Skeletal muscle tissue (tissue), 4 donors: ENCODE results near the gene CASTOR1. TPM values are rescaled to one million over a fixed set of nuclear protein-coding genes. Genes with fewer than 3 reads are reported as not detected.

ENCODE experiments used
- H3K27ac ChIP-seq: one replicate; pipeline ENCODE4 v1.7.0; 2013; ENCODE audit warnings: mild to moderate bottlenecking, low read depth, low read length, inconsistent platforms
- H3K27me3 ChIP-seq, 3 donors: one replicate each; pipeline ENCODE4 v1.7.0; 2013; ENCODE audit warnings: low read length in 3 of 3; ENCODE audit not compliant: control insufficient read depth in 3 of 3, insufficient read depth in 3 of 3
- H3K36me3 ChIP-seq, 3 donors: one replicate each; pipeline ENCODE4 v1.7.0; 2013; ENCODE audit warnings: low read length in 3 of 3; ENCODE audit not compliant: control insufficient read depth in 3 of 3, insufficient read depth in 3 of 3
- H3K4me1 ChIP-seq, 3 donors: one replicate each; pipeline ENCODE4 v1.7.0; 2013; ENCODE audit warnings: low read length in 3 of 3, mild to moderate bottlenecking in 3 of 3; ENCODE audit not compliant: control insufficient read depth in 3 of 3, insufficient read depth in 3 of 3
- H3K4me3 ChIP-seq, 3 donors: one replicate each; pipeline ENCODE4 v1.7.0; 2013; ENCODE audit warnings: low read length in 3 of 3
- H3K9ac ChIP-seq, 3 donors: one replicate each; pipeline ENCODE4 v1.7.0; 2013; ENCODE audit warnings: low read length in 3 of 3, mild to moderate bottlenecking in 3 of 3, moderate library complexity in 2 of 3, low read depth in 1 of 3
- H3K9me3 ChIP-seq, 3 donors: one replicate each; pipeline ENCODE4 v1.7.0; 2013; ENCODE audit warnings: low read length in 3 of 3; ENCODE audit not compliant: control insufficient read depth in 3 of 3
- total RNA-seq: library from RNA; depleted of rRNA; stranded (reverse); fragments of >200 nt; gene quantifications from one replicate; pipeline ENCODE4 v1.2.3, GENCODE V29; 2014
- donor health status: Osteomylitis.

Gene CASTOR1
- total RNA-seq, 1 donor from 2014 or later = 2.6 TPM

GRCh38 chr22:30247561-30247960, 41.7 kb downstream of the CASTOR1 start:
- no peak overlapping the region for H3K9ac ChIP-seq
- no peak overlapping the region for H3K4me3 ChIP-seq
- H3K27ac ChIP-seq = no peak overlapping the region
- H3K4me1 ChIP-seq = peaks cover 15 to 25% (median 16%) of the 10 kb centered on the region in 3 donors
- no peaks in the 10 kb centered on the region for H3K36me3 ChIP-seq
- no peaks in the 10 kb centered on the region for H3K9me3 ChIP-seq
- H3K27me3 ChIP-seq = peaks cover 39 to 56% (median 40%) of the 10 kb centered on the region in 3 donors

- peaks cover 11 to 22% (median 16%) of the 10 kb centered on the region in 3 donors for H3K4me1 ChIP-seq
- H3K36me3 ChIP-seq = no peaks in the 10 kb centered on the region
- no peak overlapping the region for H3K27ac ChIP-seq
- H3K9ac ChIP-seq = no peak overlapping the region
- H3K27me3 ChIP-seq = peaks cover 39 to 57% (median 40%) of the 10 kb centered on the region in 3 donors
- H3K9me3 ChIP-seq = no peaks in the 10 kb centered on the region
- H3K4me3 ChIP-seq = peak overlapping the region; percentile 62 to 69 (median 66)
Measured at GRCh38 chr22:30246814-30247376, 42.4 kb downstream of the CASTOR1 start.

GRCh38 chr22:30245985-30246813, 43.1 kb downstream of the CASTOR1 start, which contains the start of gene LIF:
Gene LIF, minus strand, starts transcription at chr22:30246759. Its CDS starts 64 bp downstream, at chr22:30246695.
- peaks cover 39 to 57% (median 40%) of the 10 kb centered on the region in 3 donors for H3K27me3 ChIP-seq

GRCh38 chr22:30245181-30245984, 43.9 kb downstream of the CASTOR1 start:
- peak overlapping the region in 1 of 3 donors; percentile 69 for H3K4me3 ChIP-seq
- peaks cover 39 to 57% (median 40%) of the 10 kb centered on the region in 3 donors for H3K27me3 ChIP-seq
- H3K27ac ChIP-seq = no peak overlapping the region
- H3K4me1 ChIP-seq = peaks cover 11 to 25% (median 16%) of the 10 kb centered on the region in 3 donors
- no peaks in the 10 kb centered on the region for H3K9me3 ChIP-seq
- no peaks in the 10 kb centered on the region for H3K36me3 ChIP-seq
- peak overlapping the region in 2 of 3 donors; percentile 62 for H3K9ac ChIP-seq

More at GRCh38 chr22:30245985-30246813, 43.1 kb downstream of the CASTOR1 start, which contains the start of gene LIF:
- Histone ChIP-seq H3K36me3 (no peaks in the 10 kb centered on the region), H3K9me3 (no peaks in the 10 kb centered on the region), H3K4me1 (peaks cover 11 to 25% (median 16%) of the 10 kb centered on the region in 3 donors), H3K4me3 (peak within 1 kb of the TSS; percentile 62 to 69 (median 66)), H3K9ac (peak within 1 kb of the TSS in 2 of 3 donors; percentile 62), H3K27ac (no peak within 1 kb of the TSS)

- Histone ChIP-seq H3K9me3 (no peaks in the 10 kb centered on the region), H3K27me3 (peaks cover 39 to 61% (median 40%) of the 10 kb centered on the region in 3 donors), H3K27ac (no peak overlapping the region), H3K36me3 (no peaks in the 10 kb centered on the region), H3K4me3 (no peak overlapping the region), H3K4me1 (peaks cover 11 to 25% (median 16%) of the 10 kb centered on the region in 3 donors), H3K9ac (no peak overlapping the region)
Measured at GRCh38 chr22:30244641-30245040, 44.7 kb downstream of the CASTOR1 start.

GRCh38 chr22:30244066-30244465, 45.2 kb downstream of the CASTOR1 start:
- H3K4me3 ChIP-seq = no peak overlapping the region
- peaks cover 11 to 25% (median 16%) of the 10 kb centered on the region in 3 donors for H3K4me1 ChIP-seq
- no peaks in the 10 kb centered on the region for H3K9me3 ChIP-seq
- no peak overlapping the region for H3K9ac ChIP-seq
- H3K36me3 ChIP-seq = no peaks in the 10 kb centered on the region
- H3K27ac ChIP-seq = no peak overlapping the region
- peaks cover 39 to 62% (median 41%) of the 10 kb centered on the region in 3 donors for H3K27me3 ChIP-seq

- Histone ChIP-seq H3K27me3 (peaks cover 36 to 63% (median 38%) of the 10 kb centered on the region in 3 donors), H3K9ac (no peak overlapping the region), H3K27ac (no peak overlapping the region), H3K4me1 (peaks cover 11 to 21% (median 12%) of the 10 kb centered on the region in 3 donors), H3K36me3 (no peaks in the 10 kb centered on the region), H3K4me3 (no peak overlapping the region), H3K9me3 (no peaks in the 10 kb centered on the region)
Measured at GRCh38 chr22:30243661-30244060, 45.6 kb downstream of the CASTOR1 start.

GRCh38 chr22:30241576-30242371, 47.5 kb downstream of the CASTOR1 start:
- Histone ChIP-seq H3K4me3 (no peak overlapping the region), H3K27ac (no peak overlapping the region), H3K9me3 (no peaks in the 10 kb centered on the region), H3K9ac (no peak overlapping the region), H3K36me3 (no peaks in the 10 kb centered on the region), H3K27me3 (peaks cover 28 to 50% (median 28%) of the 10 kb centered on the region in 3 donors), H3K4me1 (peaks cover 6 to 12% (median 6%) of the 10 kb centered on the region in 3 donors)
